ENCODE results near the gene IFT81. TPM values are rescaled to one million over a fixed set of nuclear protein-coding genes. Genes with fewer than 3 reads are reported as not detected.
A peak's percentile ranks its signal among the peaks of the same experiment; 100 is the strongest.
"Not testable (repeated sequence)": the region's sequence is repeated elsewhere in the genome, so short reads cannot be mapped to it uniquely, and the experiment has no call there.

Gene IFT81
- polyA plus RNA-seq, 12 donors: 12.4 to 33.8 (median 21.1) TPM; not detected in 1

DNA sequence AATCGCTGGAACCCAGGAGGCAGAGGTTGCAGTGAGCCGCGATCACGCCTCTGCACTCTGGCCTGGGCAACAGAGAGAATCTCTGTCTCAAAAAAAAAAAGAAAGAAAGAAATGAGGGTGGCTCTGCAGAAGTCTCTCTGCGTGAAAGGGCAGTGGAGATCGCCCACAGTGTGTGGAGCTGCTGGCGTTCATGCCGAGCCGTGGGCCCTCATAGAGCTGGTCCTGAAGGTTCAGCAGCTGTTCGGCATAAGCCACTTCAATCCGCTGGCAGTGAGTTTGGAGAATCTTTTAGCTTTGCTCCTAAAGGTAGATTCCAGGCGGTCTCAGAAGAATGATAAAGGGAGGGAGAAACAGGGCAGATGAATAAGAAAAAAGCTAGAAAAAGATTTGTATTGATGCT lies 120.2 kb downstream of the IFT81 start:
- no peak for DNase-seq

DNA sequence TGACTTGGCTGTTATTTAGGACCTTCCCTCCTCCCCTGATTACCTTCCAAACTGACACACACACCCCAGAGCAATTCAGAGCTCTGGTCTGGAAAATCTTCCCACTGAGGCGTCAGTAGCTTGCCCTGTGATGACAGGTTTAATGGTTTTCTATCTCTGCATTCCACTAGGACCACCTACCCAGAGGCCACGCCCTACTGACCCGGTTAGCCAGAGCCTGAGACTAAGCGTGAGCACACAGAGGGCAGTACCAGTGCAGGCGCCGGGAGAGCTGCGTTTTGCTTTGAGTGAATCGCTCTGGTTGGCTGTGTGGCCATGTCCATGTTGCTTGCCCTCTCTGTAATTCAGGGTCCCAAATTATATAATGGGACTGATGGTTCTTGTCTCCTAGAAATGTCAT lies 120.7 kb downstream of the IFT81 start:
- DNase-seq: no peak

DNA sequence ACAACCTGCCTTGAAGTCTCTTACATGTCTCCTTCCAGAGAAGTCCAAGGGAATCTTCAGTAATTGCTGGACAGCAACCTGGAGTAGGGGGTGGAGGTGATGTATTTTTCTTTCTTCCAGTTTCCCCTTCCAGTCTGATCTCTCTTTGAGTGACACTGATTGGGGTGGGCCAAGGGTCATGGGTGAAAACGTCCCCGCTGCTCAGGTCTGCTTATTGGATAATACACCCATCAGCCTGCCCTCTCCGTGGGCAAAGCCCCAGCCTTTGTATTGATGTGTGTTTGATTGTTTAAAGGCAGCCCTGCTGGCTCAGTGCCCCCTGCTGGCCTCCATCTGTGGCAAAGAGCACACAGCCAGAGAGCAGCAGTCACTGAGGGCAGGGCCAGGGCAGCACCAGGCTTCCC lies 121.2 kb downstream of the IFT81 start:
- no peak for DNase-seq

DNA sequence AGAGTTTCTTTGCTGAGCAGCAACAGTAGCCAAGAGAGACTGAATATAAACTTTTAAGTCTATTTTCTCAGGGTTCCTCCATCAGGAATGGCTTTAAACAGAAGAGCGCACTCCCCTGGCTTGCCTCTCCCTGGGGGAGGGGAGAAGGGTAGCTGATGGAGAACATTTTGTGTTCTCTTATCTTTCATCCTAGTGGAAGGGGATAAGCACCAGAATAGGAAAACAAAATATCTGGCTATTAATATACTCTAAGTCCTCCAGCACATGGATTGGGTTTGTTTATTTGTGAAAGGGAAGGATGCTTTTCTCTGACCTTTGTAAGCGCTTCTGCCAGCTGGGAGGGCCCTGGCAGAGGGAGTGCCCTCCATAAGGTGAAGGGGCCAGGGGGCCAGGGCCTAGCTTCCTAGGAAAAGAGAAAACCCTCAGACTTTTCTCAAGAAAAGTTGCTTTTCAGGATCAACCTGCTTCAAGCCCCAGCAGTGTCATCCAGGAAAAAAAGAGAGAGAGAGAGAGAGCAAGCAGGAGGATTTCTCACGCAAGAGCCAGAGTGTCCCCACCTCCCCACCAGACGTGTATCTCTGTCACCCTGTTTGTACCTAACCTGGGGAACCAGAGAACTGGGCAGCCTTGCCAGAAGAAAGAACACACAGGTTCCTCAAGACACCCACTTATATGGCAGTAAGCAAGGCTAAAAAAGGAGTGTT lies 122.6 kb downstream of the IFT81 start:
- DNase-seq: no peak

DNA sequence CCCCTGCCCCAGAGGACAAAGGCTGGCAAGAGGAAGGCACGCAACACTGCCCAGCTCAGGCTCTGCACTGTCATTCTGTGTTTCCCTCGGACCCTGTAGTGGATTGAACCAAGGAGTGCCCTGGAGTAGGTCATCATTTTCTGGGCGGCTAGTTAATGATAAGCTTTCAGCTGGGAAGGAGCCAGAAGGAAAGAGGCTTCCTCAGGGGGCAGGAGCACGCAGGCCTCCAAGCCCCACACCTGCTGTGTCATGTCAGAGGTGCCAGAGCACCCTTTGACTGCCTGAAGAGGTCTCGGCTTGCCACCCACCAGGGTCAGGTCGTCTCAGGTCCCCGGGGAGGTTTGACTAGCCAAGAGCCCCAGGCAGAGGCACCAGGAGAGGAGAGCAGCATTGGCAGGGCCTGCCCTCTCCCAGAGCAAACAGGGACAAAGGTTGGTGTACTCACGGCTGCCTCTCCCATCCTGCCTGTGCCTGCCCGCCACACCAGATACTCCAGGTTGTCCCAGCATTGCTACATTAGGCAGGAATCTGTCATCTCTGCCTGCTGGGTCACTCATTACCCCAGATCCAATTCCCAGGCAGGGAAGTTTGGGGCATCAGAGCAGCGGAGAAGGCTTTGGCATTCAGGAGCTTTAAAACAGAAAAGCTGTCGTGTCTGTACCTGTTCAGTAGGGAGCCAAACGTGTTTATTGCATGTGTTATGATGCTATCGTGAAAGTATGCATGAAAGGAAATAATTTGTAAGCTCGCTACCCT lies 123.4 kb downstream of the IFT81 start:
- DNase-seq: no peak

DNA sequence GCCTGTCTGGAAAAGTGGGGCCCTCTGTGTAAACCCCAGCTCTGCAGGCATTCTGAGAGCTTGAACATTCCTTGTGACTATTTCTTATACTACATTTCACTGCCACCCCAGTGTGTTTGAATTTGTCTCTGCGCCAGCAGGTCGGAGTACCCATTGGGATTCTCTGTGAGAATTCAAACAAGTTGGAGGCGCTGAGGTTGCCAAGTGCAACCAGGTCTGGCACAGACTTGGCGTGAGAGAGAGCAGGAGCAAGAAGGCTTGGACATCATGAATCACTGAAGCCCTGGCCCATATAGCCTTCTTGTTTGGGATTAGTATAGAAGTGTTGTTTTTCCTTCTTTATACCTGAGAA lies 123.9 kb downstream of the IFT81 start:
- no peak for DNase-seq

DNA sequence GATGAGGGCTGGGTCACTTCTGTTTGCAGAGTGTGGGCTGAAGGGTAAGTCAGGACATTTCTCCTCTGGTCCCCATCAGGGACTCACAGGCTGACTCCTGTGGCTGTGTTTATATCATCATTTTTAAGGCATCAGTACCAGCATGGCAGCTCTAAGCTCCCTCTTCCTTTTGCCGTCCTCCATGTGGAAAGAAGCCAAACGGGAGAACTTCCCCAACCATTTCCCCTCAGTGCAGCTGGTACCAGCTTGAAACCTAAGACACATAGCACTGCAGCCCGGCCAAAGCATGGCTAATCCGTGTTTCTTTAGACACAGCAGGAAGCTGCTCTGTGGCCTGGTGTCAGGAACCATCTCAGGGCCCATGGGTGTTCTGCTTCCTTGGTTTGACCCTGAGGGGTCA lies 124.9 kb downstream of the IFT81 start:
- no peak for DNase-seq

DNA sequence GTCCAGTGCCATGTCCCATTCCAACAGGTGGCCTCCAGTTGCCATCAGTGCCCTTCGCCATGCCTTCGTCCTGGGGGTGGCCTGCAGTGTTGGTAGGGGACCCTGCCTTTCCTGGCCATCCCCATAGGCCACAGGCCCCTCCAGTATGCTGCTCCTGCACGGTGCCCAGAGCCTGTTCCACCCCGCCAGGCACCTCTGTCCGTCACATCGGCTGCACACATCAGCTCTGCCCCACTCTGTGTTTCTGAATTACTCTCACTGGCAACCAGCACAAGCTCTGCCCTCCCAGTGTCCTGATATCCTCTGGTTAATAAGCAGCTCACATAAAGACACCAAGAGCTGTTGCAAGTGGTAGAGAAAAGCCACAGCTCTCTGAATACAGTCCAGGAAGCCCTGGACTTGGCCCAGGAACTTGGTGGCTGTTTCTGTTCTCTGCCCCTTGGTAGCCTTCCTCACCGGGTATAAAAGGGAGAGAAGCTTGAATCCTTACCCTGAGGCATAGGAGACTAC lies 125.6 kb downstream of the IFT81 start:
- no peak for DNase-seq

DNA sequence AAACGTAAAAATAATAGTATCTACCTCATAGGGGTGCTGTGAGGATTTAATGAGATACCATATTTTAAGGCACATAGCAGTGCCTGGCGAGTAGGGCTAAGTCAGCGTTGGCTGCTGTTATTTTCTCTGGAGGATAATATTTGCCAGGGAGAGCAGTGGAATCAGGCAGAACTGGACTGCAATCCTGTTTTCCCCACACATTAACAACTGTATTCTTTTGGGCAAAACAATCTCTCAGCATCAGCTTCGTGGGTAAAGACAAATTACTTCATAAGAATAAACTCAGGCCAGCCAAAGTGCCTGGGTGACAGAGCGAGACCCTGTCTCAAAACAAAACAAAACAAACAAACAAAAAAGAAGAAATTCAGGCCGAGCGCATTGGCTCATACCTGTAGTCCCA lies 127.2 kb downstream of the IFT81 start:
- DNase-seq: no peak

DNA sequence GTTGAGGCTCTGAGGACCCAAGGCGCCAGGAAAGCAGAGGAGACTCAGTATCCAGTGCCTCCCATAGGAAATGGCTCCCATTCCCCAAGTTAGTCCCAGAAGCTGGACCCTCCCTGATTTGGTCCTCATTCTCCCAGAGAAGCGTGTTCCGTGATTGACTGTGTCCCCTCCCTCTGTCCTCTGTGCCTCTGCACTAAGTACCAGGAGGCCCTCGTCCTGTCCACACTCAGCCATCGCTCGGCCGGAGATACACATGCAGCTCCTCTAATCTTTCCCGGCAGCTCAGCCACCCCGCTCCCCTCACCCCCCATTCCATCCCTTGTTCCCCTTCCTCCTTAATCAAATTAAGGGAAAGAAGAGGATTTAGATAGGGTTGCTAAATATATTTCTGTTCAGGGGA lies 128.6 kb downstream of the IFT81 start:
- DNase-seq: no peak

DNA sequence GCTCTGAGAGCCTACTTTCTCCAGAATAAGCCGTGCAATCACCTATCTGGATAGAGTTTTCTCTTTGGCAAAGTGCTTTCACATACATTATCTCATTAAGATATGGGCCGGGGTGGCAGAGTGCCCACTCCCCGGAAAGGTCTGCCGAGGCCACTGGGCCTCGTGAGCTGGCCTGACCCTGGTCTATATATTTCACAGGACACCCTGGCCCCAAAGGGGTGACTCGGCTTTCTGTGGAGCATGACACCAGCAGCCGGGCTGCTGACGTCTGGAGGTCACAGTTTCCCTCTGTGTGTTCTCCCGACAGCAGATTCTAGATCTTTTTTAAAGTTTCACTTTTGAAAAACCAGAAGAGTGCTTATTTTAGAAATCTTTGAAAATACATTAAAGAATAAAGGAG lies 129.0 kb downstream of the IFT81 start:
- DNase-seq: no peak

DNA sequence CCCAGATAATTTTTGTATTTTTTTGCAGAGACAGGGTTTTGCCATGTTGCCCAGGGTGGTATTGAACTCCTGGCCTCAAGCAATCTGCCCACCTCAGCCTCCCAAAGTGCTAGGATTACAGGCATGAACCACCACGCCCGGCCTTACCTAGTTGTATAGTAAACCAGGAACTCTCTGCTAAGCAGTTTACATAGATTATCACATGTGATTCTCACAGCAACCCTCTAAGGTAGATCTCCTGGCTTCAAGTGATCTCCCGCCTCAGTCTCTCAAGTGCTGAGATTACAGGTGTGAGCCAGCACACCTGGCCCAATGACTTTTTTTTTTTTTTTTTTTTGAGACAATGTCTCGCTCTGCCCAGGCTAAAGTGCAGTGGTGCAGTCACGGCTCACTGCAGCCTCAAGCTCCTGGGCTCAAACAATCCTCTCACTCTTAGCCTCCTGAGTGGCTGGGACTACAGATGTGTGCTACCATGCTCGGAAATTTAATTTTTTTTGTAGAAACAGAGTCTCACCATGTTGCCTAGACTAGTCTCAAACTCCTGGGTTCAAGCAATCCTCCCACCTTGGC lies 130.9 kb downstream of the IFT81 start:
- DNase-seq: no peak

DNA sequence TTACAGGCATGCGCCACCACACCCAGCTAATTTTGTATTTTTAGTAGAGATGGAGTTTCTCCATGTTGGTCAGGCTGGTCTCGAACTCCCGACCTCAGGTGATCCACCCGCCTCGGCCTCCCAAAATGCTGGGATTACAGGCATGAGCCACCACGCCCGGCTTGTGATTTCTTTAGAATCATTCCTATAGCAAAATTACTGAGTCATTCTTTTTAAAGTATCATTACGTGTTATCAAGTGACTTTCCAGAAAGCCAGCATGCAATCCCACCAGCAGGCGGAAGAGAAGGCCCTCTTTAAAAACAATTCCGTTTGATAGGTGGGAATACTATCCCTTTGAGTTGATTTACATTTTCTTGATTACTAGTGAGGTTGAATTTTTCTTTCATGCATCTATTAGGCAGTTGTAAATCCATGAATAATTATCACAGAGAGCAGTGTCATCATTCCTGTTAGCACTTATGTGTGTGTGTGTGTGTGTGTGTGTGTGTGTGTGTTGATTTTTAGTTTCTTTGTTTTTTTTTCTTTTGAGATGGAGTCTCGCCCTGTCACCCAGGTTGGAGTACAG lies 131.8 kb downstream of the IFT81 start:
- not testable (repeated sequence) for DNase-seq

DNA sequence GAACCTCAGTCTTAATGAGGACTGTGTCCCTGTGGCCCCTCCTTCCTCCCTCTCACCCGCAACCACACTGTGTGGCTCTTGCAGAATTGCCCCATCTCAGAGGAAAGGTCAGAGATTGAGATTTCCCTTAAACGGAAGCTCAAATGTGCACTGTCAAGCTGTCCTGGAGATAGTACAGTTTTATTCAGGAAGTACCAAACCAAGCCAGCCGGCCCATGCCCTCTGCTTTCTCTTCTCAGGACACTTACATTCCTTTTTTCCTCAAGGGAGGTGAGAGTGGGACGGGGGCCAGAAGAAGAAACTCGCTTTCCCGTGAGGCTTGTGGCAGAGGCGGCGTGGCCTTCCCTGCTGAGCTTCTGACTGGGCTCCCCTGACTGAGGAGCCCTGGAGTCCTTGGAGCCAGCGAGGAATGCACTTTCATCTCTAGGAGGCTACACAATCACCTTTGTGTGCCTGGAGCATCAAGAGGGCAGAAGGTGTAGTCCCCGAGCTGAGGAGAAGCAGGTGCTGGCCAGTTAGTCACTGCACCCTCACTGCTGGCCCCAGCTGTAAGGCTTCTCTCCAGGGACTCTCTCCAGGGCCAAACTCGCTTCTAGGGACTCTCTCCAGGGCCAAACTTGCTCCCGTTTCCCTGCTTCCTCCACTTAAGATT lies 132.7 kb downstream of the IFT81 start:
- no peak for DNase-seq

DNA sequence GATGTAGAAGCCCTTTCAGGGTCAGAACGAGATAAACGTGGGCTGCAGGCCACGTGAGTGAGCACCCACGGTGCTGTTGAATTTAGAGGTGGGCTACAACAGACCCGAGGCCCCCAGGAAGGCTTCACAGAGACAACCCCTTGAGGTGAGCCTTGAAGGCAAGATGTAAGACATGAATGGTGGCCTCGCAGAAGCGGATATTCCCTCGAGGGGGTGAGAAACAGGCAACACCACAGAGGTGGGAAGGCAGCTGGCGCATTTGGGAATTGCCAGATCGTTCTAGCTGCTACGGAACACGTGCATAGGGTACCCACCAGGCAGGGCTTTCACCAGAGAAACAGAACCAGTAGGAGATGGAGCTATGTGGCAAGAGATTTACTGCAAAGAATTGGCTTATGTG lies 134.3 kb downstream of the IFT81 start:
- no peak for DNase-seq

DNA sequence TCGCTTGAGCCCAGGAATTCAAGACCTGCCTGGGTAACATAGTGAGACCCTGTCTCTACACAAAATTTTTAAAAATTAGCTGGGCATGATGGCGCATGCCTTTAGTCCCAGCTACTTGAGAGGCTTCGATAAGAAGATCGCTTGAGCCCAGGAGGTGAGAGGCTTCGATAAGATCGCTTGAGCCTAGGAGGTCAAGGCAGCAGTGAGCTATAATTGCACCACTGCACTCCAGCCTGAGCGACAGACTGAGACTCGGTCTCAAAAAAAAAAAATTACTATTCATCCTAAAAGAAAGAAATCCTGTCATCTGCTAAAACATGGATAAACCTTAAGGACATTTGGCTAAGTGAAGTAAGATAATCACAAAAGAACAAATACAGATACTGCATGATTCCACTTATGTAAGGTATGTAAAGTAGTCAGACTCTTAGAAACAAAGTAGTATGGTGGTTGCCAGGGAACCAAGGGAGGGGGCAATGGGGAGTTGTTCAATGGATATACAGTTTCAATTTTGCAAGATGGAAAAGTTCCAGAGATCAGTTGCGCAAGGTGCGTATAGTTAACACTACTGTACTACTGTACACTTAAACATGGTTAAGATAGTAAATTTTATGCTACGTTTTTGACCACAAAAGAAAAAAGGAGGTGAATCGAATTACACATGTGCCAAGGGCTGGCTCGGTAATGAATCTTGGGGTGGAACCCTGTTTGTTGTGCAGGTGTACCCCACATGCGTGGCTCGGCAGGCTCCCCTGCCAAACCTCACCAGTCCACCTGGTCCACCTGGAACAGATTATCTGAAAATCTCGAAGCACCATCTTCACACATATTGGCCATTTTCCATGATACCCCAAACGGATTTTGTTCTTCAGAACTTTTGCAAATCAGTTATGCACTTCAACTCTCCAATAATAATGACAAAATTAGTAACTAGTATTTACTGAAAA lies 138.6 kb downstream of the IFT81 start:
- DNase-seq: no peak

DNA sequence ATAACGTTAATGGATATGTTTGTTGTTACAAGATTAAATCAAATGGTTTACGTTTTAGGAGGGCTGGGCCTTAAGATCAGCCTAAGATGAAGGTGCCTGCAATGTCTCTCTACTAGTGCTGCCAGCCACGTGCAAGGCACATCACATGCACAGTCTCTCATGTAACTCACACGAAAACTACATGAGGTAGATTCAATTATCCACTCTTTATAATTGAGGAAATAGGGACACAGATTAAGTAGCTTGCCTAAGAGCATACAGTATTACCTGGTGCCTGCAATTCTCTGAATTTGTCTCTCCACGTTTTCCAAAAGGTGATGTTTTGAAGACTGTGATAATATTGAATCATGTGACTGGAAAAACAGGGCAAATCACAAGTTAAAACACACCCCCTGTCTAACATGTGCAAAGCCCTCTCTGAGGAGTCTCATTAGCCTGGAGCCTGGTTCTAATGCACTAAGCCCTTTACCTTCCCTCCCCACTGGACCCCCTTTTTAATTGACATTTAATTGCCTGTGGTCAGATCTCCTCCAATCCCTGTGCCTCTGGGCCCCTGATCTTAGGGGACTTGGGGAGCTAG lies 142.3 kb downstream of the IFT81 start:
- DNase-seq: no peak

DNA sequence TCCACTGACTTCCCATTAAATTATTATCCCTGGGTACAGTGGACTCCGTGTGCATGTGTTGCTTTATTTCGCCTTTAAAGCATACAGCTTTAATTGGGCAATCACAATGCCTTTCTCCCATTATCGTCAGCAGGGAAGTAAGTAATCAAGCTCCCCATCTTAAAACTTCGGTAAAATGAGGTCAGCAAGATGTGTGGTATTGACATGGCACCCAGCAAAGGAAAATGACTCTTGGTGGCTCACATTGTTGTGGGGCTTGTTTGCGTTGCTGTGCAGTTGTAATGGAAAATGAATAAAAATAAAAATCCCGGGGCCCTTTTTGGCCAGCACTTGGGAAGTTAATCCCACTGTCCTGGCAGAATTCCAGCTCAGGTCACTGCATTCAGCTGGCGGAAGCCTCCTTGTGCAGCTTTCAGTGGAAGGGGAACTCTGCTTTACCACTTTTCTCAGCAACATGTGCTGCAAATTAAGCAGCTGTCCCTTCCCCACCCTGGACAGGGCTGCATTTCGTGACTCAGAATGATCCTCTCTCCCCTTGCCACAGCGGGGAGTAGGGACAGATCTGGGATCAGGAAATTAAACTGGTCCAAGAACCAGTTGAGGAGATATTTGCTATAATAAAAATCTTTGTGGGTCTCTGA lies 142.9 kb downstream of the IFT81 start:
- DNase-seq: peak; percentile 89
